ENCODE results near the gene SLC30A10. TPM values are rescaled to one million over a fixed set of nuclear protein-coding genes. Genes with fewer than 3 reads are reported as not detected.

SLC30A10 gene
- total RNA-seq, 1 experiment from 2014 or later = 0.09 TPM

DNA sequence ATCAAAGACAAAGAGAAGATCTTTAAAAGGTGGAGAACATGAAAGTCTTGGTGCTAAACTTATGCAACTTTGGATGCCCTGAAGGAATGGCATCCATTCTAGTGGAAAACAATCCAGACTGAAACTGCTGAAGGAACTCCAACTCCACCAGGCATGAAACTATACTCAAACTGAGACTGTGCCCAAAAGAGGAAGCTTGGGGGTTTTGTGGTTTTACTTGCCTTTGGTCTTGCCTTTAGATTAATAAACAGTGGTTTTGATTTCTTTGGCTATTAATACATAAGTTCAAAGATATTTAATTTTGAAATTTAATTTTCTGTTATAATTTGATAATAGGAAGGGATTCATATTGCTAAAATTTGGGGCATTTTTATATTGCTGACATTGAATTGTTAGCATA is 17.4 kb upstream of the SLC30A10 start:
- H3K79me1 ChIP-seq (ENCODE audit: insufficient read depth, low read depth, low read length, poor library complexity, severe bottlenecking) = no peaks in the 10 kb centered on the region
- no peak overlapping the region for H4K5ac ChIP-seq (ENCODE audit: insufficient read length, low read depth, low read length)
- H3K23me2 ChIP-seq (ENCODE audit: insufficient read length, low read depth, low read length, poor library complexity, severe bottlenecking) = no peaks in the 10 kb centered on the region
- H4K20me1 ChIP-seq (ENCODE audit: control insufficient read depth, insufficient read depth, insufficient read length) = no peaks in the 10 kb centered on the region
- no peak overlapping the region for H3K4me3 Mint-ChIP-seq
- H2BK20ac ChIP-seq (ENCODE audit: low read depth, low read length, poor library complexity, severe bottlenecking) = no peak overlapping the region
- no peaks in the 10 kb centered on the region; the same call in 1 of the 2 replicates for H3K27me3 Mint-ChIP-seq (ENCODE audit: low read depth)
- H3K18ac ChIP-seq (ENCODE audit: insufficient read length, low read depth, low read length) = no peak overlapping the region
- no peaks in the 10 kb centered on the region for H3K9me3 ChIP-seq (ENCODE audit: control insufficient read depth, low read depth, low read length)
- H2BK5ac ChIP-seq (ENCODE audit: insufficient read length, low read length) = no peak overlapping the region
- H3K27me3 ChIP-seq (ENCODE audit: insufficient read depth, low read length) = no peaks in the 10 kb centered on the region
- DNase-seq = no peak
- H4K8ac ChIP-seq (replicated peaks; ENCODE audit: insufficient read length, low read depth, low read length) = no peak overlapping the region
- no peak overlapping the region for H3K27ac ChIP-seq (ENCODE audit: insufficient read length, low read depth, low read length)
- no peaks in the 10 kb centered on the region for H3K4me1 Mint-ChIP-seq
- no peak overlapping the region for H3K23ac ChIP-seq (ENCODE audit: insufficient read length, low read depth, low read length)
- H3K27ac Mint-ChIP-seq = no peak overlapping the region
- H3K56ac ChIP-seq (ENCODE audit: insufficient read length, low read depth, low read length) = no peak overlapping the region
- H3K79me2 ChIP-seq (ENCODE audit: insufficient read depth, low read length) = no peaks in the 10 kb centered on the region
- H3K4me1 ChIP-seq (ENCODE audit: insufficient read depth, low read length) = no peaks in the 10 kb centered on the region
- no peak overlapping the region for H3T11ph ChIP-seq (ENCODE audit: low read length)
- no peak overlapping the region for H2BK12ac ChIP-seq (ENCODE audit: insufficient read length, low read depth, low read length)
- no peak for TF ChIP-seq CTCF (conservative IDR thresholded peaks at IDR 0.05)
- no peak overlapping the region for H3K14ac ChIP-seq (ENCODE audit: insufficient read depth, low read length)
- no peak overlapping the region for H2AFZ ChIP-seq (ENCODE audit: low read length)
- no peak overlapping the region for H3K9ac ChIP-seq (ENCODE audit: extremely low read depth, insufficient read length, low read length)
- no peak overlapping the region for H2AK5ac ChIP-seq (ENCODE audit: insufficient read length, low read length)
- H2BK120ac ChIP-seq (ENCODE audit: low read depth, low read length, poor library complexity, severe bottlenecking) = no peak overlapping the region
- H2BK15ac ChIP-seq (ENCODE audit: low read depth, low read length) = no peak overlapping the region
- H3K4me2 ChIP-seq (ENCODE audit: insufficient read depth, insufficient read length, low read length) = no peak overlapping the region
- peaks cover 0 to 3% (median 0%) of the 10 kb centered on the region in 3 experiments; a peak in 2 of 7 replicates for H3K36me3 Mint-ChIP-seq (ENCODE audit: insufficient read depth in 1 of 3, low read depth in 3 of 3)
- H4K91ac ChIP-seq (ENCODE audit: insufficient read length, low read depth, low read length) = no peak overlapping the region
- H3K4ac ChIP-seq (ENCODE audit: low read depth, low read length) = no peak overlapping the region
- peaks cover 0 to 4% of the 10 kb centered on the region in 2 experiments; a peak in 2 of 5 replicates for H3K9me3 Mint-ChIP-seq
